Activated T-helper 2 cell treated with anti-CD3 and anti-CD28 coated beads, Interferon-gamma antibody, Interleukin-2, Interleukin-4, amounts not matched to agents 10 μg/mL and 5 μg/mL and 100 μg/mL, durations not matched to agents 14 hours and 24 hours and 36 hours (primary cell): ENCODE measurements around the gene XXYLT1. TPM values are rescaled to one million over a fixed set of nuclear protein-coding genes. Genes with fewer than 3 reads are reported as not detected.

Experiments
- DNase-seq: peaks from one replicate; pipeline ENCODE4 v3.0.0; 2021; ENCODE audit warnings: low spot score
- H3K27ac Mint-ChIP-seq: one replicate; pipeline ENCODE4 v1.8.0; 2021; ENCODE audit warnings: mixed read lengths
- H3K27me3 Mint-ChIP-seq: one replicate; pipeline ENCODE4 v1.8.0; 2021; ENCODE audit warnings: low read depth, mixed read lengths
- H3K36me3 Mint-ChIP-seq: one replicate; pipeline ENCODE4 v1.8.0; 2021; ENCODE audit warnings: low read depth, mixed read lengths
- H3K4me1 Mint-ChIP-seq: one replicate; pipeline ENCODE4 v1.8.0; 2021; ENCODE audit warnings: low read depth, mixed read lengths
- H3K4me3 Mint-ChIP-seq: one replicate; pipeline ENCODE4 v1.8.0; 2021; ENCODE audit warnings: low read depth, mild to moderate bottlenecking, moderate library complexity, mixed read lengths
- H3K9me3 Mint-ChIP-seq: one replicate; pipeline ENCODE4 v1.8.0; 2021; ENCODE audit warnings: mixed read lengths
- intact Hi-C: fragments of 100-400 bp; cut with micrococcal nuclease; formaldehyde crosslinking; loops from one replicate; pipeline ENCODE4 v1.15.1; 2023
- total RNA-seq: library from RNA; stranded (reverse); gene quantifications from 2 replicates; pipeline ENCODE4 v1.2.3, GENCODE V29; 2022

XXYLT1 gene
- total RNA-seq, 1 donor from 2014 or later = 15.8 TPM

GRCh38 chr3:195116407-195117185, 154.4 kb downstream of the XXYLT1 start:
- no peaks in the 10 kb centered on the region for H3K36me3 Mint-ChIP-seq
- no peaks in the 10 kb centered on the region for H3K4me1 Mint-ChIP-seq
- no peaks in the 10 kb centered on the region for H3K9me3 Mint-ChIP-seq
- no peak overlapping the region for H3K27ac Mint-ChIP-seq
- H3K4me3 Mint-ChIP-seq = no peak overlapping the region
- no peak for DNase-seq
- H3K27me3 Mint-ChIP-seq = no peaks in the 10 kb centered on the region
- intact Hi-C loops = no loop called here

DNA sequence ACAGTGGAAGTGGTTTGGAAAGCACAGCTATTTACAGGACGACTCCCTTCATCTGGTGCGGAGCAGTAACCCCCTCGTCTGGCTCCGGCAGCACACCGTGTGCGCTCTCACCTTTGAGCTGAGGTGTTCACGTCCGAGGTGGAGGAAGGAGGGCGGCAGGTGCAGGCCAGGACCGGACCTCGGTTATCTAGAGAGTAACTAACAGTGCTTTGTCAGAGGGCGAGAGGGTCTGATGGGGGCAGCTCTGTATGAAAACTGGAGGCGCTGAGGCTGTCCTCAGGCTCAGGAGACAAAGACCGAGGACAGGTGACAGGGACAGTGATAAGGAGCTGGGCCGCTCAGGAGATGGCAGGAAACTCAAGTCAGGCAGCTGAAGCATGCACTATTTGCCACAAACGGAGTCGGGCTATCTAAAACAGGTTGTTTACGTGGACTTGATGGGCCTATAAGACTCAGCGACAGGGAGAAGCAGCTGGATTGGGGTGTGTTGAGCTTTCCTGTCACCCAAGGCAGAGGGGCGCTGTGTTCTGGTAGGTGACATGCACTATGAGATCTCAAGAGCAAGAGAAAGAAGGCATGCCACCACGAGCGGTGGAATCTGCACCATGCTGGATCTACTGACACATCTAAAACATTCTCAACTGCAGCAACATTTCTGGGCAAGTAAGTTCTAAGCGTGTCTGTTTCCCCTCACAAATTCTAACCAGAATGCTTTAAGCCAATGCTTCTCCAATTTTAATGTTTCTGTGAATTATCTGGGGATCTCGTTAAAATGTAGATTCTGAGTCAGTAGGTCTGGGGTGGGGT, 155.2 kb downstream of the XXYLT1 start:
- no peaks in the 10 kb centered on the region for H3K4me1 Mint-ChIP-seq
- no peaks in the 10 kb centered on the region for H3K9me3 Mint-ChIP-seq
- no peaks in the 10 kb centered on the region for H3K36me3 Mint-ChIP-seq
- H3K27me3 Mint-ChIP-seq = no peaks in the 10 kb centered on the region
- H3K27ac Mint-ChIP-seq = no peak overlapping the region
- intact Hi-C loops = no loop called here
- H3K4me3 Mint-ChIP-seq = no peak overlapping the region
- DNase-seq = no peak

GRCh38 chr3:195114786-195115599, 156.0 kb downstream of the XXYLT1 start:
- Mint-ChIP-seq H3K36me3 (no peaks in the 10 kb centered on the region), H3K4me3 (no peak overlapping the region), H3K9me3 (no peaks in the 10 kb centered on the region), H3K27ac (no peak overlapping the region), H3K27me3 (no peaks in the 10 kb centered on the region), H3K4me1 (no peaks in the 10 kb centered on the region)
- no peak for DNase-seq
- intact Hi-C loops = no loop called here

- Mint-ChIP-seq H3K27ac (no peak overlapping the region), H3K9me3 (no peaks in the 10 kb centered on the region), H3K4me3 (no peak overlapping the region), H3K27me3 (no peaks in the 10 kb centered on the region), H3K36me3 (no peaks in the 10 kb centered on the region), H3K4me1 (no peaks in the 10 kb centered on the region)
- no peak for DNase-seq
- intact Hi-C loops = no loop called here
Observed at GRCh38 chr3:195113536-195114425, 157.2 kb downstream of the XXYLT1 start.

- Mint-ChIP-seq H3K27ac (no peak overlapping the region), H3K4me3 (no peak overlapping the region), H3K27me3 (no peaks in the 10 kb centered on the region), H3K9me3 (no peaks in the 10 kb centered on the region), H3K4me1 (no peaks in the 10 kb centered on the region), H3K36me3 (no peaks in the 10 kb centered on the region)
- DNase-seq = no peak
- intact Hi-C loops = no loop called here
Observed at GRCh38 chr3:195113048-195113447, 157.9 kb downstream of the XXYLT1 start.

DNA sequence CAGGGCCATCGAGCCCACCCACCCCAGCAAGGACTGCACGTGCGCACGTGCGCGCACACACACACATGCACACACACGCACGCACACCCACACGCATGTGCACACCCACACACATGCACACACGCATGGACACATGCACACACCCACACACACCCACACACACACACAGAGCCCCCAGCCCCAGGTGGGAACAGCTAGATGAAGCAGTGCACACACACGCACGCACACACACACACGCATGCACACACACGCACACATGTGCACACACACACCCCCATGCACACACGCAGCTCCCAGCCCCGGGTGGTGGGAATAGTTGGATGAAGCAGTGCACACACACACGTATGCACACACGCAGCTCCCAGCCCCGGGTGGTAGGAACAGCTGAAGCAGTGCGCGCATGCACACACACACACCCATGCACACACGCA, 158.6 kb downstream of the XXYLT1 start:
- no peak for DNase-seq
- no peaks in the 10 kb centered on the region for H3K9me3 Mint-ChIP-seq

DNA sequence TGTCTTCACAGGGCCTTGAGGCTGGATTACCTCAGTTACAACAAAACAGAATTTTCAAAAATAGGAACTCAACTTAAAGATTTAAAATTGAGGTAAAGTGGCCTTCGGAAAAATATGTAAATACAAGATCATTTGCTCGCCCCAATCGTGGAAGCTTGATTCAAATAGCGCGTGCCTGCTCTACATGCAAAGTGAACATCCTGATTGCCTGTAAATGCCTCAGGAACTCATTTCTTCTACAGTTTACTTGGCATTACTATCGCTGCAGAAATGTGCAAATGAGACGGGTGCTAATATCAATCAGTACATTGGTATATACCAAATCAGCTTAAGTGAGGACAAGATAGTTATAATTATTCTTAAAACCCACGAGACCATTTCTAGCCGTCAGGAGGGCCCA, 159.2 kb downstream of the XXYLT1 start:
- no peaks in the 10 kb centered on the region for H3K4me1 Mint-ChIP-seq
- intact Hi-C loops = no loop called here
- H3K36me3 Mint-ChIP-seq = no peaks in the 10 kb centered on the region
- no peak overlapping the region for H3K4me3 Mint-ChIP-seq
- H3K27ac Mint-ChIP-seq = no peak overlapping the region
- H3K9me3 Mint-ChIP-seq = no peaks in the 10 kb centered on the region
- H3K27me3 Mint-ChIP-seq = no peaks in the 10 kb centered on the region
- DNase-seq = no peak

More for the DNA sequence above, 158.6 kb downstream of the XXYLT1 start:
- Mint-ChIP-seq H3K36me3 (no peaks in the 10 kb centered on the region), H3K27ac (no peak overlapping the region), H3K4me1 (no peaks in the 10 kb centered on the region), H3K4me3 (no peak overlapping the region), H3K27me3 (no peaks in the 10 kb centered on the region)
- intact Hi-C loops = no loop called here

DNA sequence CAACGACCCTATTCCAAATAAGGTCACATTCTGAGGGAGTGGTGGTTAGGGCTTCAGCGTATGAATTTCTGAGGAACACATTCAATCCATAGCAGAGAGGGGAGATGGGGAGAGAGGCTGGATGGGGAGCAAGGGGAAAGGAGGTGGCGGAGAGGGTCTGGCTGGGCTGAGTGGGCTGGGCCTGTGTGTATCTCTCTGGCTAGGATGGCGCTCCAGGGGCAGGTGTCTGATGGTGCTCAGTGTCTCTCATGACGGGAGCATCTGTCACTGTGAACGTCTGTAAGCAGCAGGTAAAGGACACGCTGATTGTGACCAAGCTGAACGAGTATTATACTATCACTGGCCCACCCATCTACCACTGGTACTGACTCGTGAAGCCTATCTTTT, 159.6 kb downstream of the XXYLT1 start:
- Mint-ChIP-seq H3K27me3 (no peaks in the 10 kb centered on the region), H3K27ac (no peak overlapping the region), H3K4me3 (no peak overlapping the region), H3K4me1 (peaks cover under 1% of the 10 kb centered on the region), H3K9me3 (no peaks in the 10 kb centered on the region), H3K36me3 (no peaks in the 10 kb centered on the region)
- intact Hi-C loops = no loop called here
- no peak for DNase-seq

DNA sequence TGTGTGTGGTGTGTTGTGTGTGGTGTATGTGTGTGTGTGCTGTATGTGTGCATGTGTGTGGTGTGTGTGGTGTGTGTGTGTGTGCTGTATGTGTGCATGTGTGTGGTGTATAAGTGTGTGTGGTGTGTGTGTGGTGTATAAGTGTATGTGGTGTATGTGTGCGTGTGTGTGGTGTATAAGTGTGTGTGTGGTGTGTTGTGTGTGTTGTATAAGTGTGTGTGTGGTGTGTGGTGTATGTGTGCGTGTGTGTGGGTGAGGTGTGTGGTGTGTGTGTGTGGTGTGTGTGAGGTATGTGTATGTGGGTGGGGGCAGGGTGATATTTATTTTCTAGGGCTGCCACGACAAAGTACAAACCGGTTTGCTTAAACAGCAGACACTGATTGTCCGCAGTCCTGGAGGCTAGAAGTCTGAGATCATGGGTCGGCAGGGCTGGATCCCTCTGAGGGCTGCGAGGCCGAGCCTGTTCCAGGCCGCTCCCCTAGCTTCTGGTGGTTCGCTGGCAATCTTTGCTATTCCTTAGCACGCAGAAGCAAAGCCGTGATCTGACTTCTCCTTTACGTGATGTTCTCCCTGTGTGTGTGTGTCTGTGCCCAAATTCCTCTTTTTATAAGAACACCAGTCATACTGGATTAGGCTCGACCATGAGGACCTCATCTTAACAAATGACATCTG, 160.2 kb downstream of the XXYLT1 start:
- Mint-ChIP-seq H3K4me3 (no peak overlapping the region), H3K36me3 (no peaks in the 10 kb centered on the region), H3K9me3 (no peaks in the 10 kb centered on the region), H3K4me1 (peaks cover 3% of the 10 kb centered on the region), H3K27me3 (no peaks in the 10 kb centered on the region), H3K27ac (no peak overlapping the region)
- no peak for DNase-seq
- intact Hi-C loops = no loop called here

GRCh38 chr3:195109098-195109657, 161.8 kb downstream of the XXYLT1 start:
- Mint-ChIP-seq H3K4me1 (peaks cover 3% of the 10 kb centered on the region), H3K9me3 (no peaks in the 10 kb centered on the region), H3K36me3 (no peaks in the 10 kb centered on the region), H3K27ac (no peak overlapping the region), H3K27me3 (no peaks in the 10 kb centered on the region), H3K4me3 (no peak overlapping the region)
- intact Hi-C loops = no loop called here
- DNase-seq = no peak

DNA sequence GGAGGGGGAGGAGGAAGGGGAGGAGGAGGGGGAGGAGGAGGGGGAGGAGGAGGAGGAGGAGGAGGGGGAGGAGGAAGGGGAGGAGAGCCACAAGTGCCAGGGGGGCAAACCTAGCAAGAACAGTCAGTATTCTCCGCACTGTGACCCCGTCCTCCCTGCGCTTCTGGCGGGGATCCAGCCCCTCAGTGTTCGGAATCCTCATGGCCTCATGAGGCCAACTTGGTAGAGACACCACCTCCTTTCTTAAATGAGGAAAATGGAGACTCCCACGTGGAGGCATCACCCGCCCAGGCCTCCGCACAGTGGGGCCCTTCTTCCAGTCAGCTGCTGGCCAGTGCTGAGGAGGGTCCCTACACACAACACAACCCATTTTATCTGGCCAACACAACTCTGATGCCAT, 163.4 kb downstream of the XXYLT1 start:
- H3K4me1 Mint-ChIP-seq = peaks cover 3% of the 10 kb centered on the region
- no peaks in the 10 kb centered on the region for H3K9me3 Mint-ChIP-seq
- no peak overlapping the region for H3K4me3 Mint-ChIP-seq
- intact Hi-C loops = no loop called here
- H3K27ac Mint-ChIP-seq = no peak overlapping the region
- DNase-seq = no peak
- H3K27me3 Mint-ChIP-seq = no peaks in the 10 kb centered on the region
- no peaks in the 10 kb centered on the region for H3K36me3 Mint-ChIP-seq
